HG03575 (cell line): ENCODE data around the gene PRKN.

ENCODE experiments used
- ATAC-seq: cut with Tn5 transposase; IDR thresholded peaks from one replicate; pipeline ENCODE4 v1.9.1; 2021; ENCODE audit not compliant: unreplicated experiment, insufficient number of reproducible peaks, low FRiP score; ENCODE audit errors: extremely low read depth

Gene PRKN

GRCh38 chr6:161440299-161440698, 1287.3 kb downstream of the PRKN start:
- no peak for ATAC-seq

- ATAC-seq, result no peak
These were observed 1288.5 kb downstream of the PRKN start for GRCh38 chr6:161439093-161439492.

GRCh38 chr6:161438430-161439030, 1289.0 kb downstream of the PRKN start:
- no peak for ATAC-seq

- no peak for ATAC-seq
These were observed 1289.7 kb downstream of the PRKN start for GRCh38 chr6:161437851-161438250.

- no peak for ATAC-seq
These were observed 1291.3 kb downstream of the PRKN start for GRCh38 chr6:161436106-161436876.

GRCh38 chr6:161435748-161436070, 1291.9 kb downstream of the PRKN start:
- no peak for ATAC-seq

GRCh38 chr6:161434921-161435747, 1292.4 kb downstream of the PRKN start:
- ATAC-seq, result no peak

GRCh38 chr6:161434350-161434749, 1293.2 kb downstream of the PRKN start:
- no peak for ATAC-seq

- no peak for ATAC-seq
These were observed 1295.0 kb downstream of the PRKN start for GRCh38 chr6:161432546-161432945.

GRCh38 chr6:161429921-161430490, 1297.6 kb downstream of the PRKN start:
- no peak for ATAC-seq

- ATAC-seq, result no peak
These were observed 1303.1 kb downstream of the PRKN start for GRCh38 chr6:161424421-161424820.

GRCh38 chr6:161422710-161423680, 1304.6 kb downstream of the PRKN start:
- no peak for ATAC-seq

GRCh38 chr6:161418463-161418945, 1309.1 kb downstream of the PRKN start:
- no peak for ATAC-seq

GRCh38 chr6:161417717-161418462, 1309.7 kb downstream of the PRKN start:
- no peak for ATAC-seq

- no peak for ATAC-seq
These were observed 1312.2 kb downstream of the PRKN start for GRCh38 chr6:161415302-161415855.

- ATAC-seq, result no peak
These were observed 1312.9 kb downstream of the PRKN start for GRCh38 chr6:161414707-161415106.

- no peak for ATAC-seq
These were observed 1313.4 kb downstream of the PRKN start for GRCh38 chr6:161414180-161414579.
